Neutrophil (primary cell): ENCODE measurements around the gene LMF1.

Experiments used
- H3K27ac ChIP-seq: fragments of 200-600 bp; sonication (generic); 2 replicates; pipeline ENCODE4 v1.5.1; 2016; ENCODE audit warnings: mild to moderate bottlenecking, moderate library complexity
- H3K27me3 ChIP-seq: fragments of 200-600 bp; sonication (generic); 2 replicates; pipeline ENCODE4 v1.6.0; 2016; ENCODE audit warnings: mild to moderate bottlenecking
- H3K36me3 ChIP-seq: fragments of 200-600 bp; sonication (generic); 2 replicates; pipeline ENCODE4 v1.5.1; 2017
- H3K4me1 ChIP-seq, 2 experiments: fragments of 200-600 bp in 1 of 2; sonication (generic) in 1 of 2; 1 replicate in 1 of 2; 2 replicates in 1 of 2; pipeline versions ENCODE4 v1.5.1 to v1.6.1; 2013 to 2016; ENCODE audit warnings: low read depth in 1 of 2, low read length in 1 of 2, mild to moderate bottlenecking in 1 of 2, moderate library complexity in 1 of 2; ENCODE audit not compliant: control insufficient read depth in 1 of 2, insufficient read depth in 1 of 2
- H3K4me3 ChIP-seq, 2 experiments: fragments of 200-600 bp in 1 of 2; sonication (generic) in 1 of 2; 1 replicate in 1 of 2; 2 replicates in 1 of 2; pipeline ENCODE4 v1.5.1; 2013 to 2016; ENCODE audit warnings: low read depth in 1 of 2, low read length in 1 of 2, mild to moderate bottlenecking in 1 of 2, moderate library complexity in 1 of 2
- H3K9me3 ChIP-seq: fragments of 200-600 bp; sonication (generic); 2 replicates; pipeline ENCODE4 v1.5.1; 2016
- TF ChIP-seq, protein P1 (sequence below): fragments of 200-600 bp; sonication (generic); IDR thresholded peaks from 2 replicates; pipeline ENCODE4 v1.5.1; 2016; ENCODE audit warnings: antibody characterized with exemption

LMF1 gene

DNA sequence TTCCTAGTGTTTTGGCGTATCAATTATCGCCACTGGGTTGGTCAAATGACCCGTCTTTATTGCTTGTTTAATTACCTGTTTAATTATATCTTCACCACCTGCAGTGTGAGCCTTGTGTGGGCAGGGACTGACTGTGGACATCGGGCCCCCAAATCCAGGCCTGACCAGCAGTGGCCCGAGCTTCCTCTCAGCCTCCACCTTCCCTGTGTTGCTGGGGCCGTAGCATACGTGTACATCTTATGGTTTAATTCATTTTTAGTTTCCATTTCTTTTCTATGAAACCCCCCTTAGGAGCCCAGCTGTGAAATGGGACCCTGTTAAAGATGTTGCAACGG is 1.2 kb upstream of the LMF1 start:
- peaks cover 63% of the 10 kb centered on the region for H3K27me3 ChIP-seq

GRCh38 chr16:971582-971905 is 760 bp upstream of the LMF1 start:
- Histone ChIP-seq H3K4me3 (no peak overlapping the region), H3K4me1 (peaks cover 10 to 15% of the 10 kb centered on the region in 2 experiments), H3K27me3 (peaks cover 59% of the 10 kb centered on the region), H3K9me3 (no peaks in the 10 kb centered on the region), H3K27ac (peak overlapping the region; percentile 58), H3K36me3 (peaks cover 14% of the 10 kb centered on the region)
- TF ChIP-seq, protein P1, sequence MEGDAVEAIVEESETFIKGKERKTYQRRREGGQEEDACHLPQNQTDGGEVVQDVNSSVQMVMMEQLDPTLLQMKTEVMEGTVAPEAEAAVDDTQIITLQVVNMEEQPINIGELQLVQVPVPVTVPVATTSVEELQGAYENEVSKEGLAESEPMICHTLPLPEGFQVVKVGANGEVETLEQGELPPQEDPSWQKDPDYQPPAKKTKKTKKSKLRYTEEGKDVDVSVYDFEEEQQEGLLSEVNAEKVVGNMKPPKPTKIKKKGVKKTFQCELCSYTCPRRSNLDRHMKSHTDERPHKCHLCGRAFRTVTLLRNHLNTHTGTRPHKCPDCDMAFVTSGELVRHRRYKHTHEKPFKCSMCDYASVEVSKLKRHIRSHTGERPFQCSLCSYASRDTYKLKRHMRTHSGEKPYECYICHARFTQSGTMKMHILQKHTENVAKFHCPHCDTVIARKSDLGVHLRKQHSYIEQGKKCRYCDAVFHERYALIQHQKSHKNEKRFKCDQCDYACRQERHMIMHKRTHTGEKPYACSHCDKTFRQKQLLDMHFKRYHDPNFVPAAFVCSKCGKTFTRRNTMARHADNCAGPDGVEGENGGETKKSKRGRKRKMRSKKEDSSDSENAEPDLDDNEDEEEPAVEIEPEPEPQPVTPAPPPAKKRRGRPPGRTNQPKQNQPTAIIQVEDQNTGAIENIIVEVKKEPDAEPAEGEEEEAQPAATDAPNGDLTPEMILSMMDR = no peak

More for the DNA sequence above, 1.2 kb upstream of the LMF1 start:
- TF ChIP-seq, protein P1 = no peak
- Histone ChIP-seq H3K4me3 (no peak overlapping the region), H3K27ac (no peak overlapping the region), H3K36me3 (peaks cover 10% of the 10 kb centered on the region), H3K4me1 (peaks cover 10 to 15% of the 10 kb centered on the region in 2 experiments), H3K9me3 (no peaks in the 10 kb centered on the region)

GRCh38 chr16:970386-970765 is 408 bp downstream of the LMF1 start:
- TF ChIP-seq, protein P1 = no peak
- peak overlapping the region; percentile 78 to 89 for H3K4me3 ChIP-seq
- peaks cover 47% of the 10 kb centered on the region for H3K27me3 ChIP-seq
- no peaks in the 10 kb centered on the region for H3K9me3 ChIP-seq
- peaks cover 14% of the 10 kb centered on the region for H3K36me3 ChIP-seq
- H3K27ac ChIP-seq = peak overlapping the region; percentile 58
- peaks cover 10 to 15% of the 10 kb centered on the region in 2 experiments for H3K4me1 ChIP-seq

- TF ChIP-seq, protein P1 = no peak
- H3K4me1 ChIP-seq = peaks cover 10 to 15% of the 10 kb centered on the region in 2 experiments
- H3K4me3 ChIP-seq = peak overlapping the region; percentile 78 to 89
- H3K9me3 ChIP-seq = no peaks in the 10 kb centered on the region
- peaks cover 41% of the 10 kb centered on the region for H3K27me3 ChIP-seq
- peaks cover 14% of the 10 kb centered on the region for H3K36me3 ChIP-seq
- no peak overlapping the region for H3K27ac ChIP-seq
Observed at GRCh38 chr16:969508-970385, 1.0 kb downstream of the LMF1 start.

GRCh38 chr16:968620-969019 is 2.2 kb downstream of the LMF1 start:
- Histone ChIP-seq H3K36me3 (peaks cover 14% of the 10 kb centered on the region), H3K4me3 (no peak overlapping the region), H3K27me3 (peaks cover 30% of the 10 kb centered on the region), H3K4me1 (peaks cover 10 to 15% of the 10 kb centered on the region in 2 experiments), H3K9me3 (no peaks in the 10 kb centered on the region), H3K27ac (no peak overlapping the region)
- TF ChIP-seq, protein P1 = no peak
